Skin epidermis (tissue), 12 donors: ENCODE data around the gene A4GALT.
"Not testable (repeated sequence)": the region's sequence is repeated elsewhere in the genome, so short reads cannot be mapped to it uniquely, and the experiment has no call there.

Source experiments
- H3K27ac ChIP-seq, 21 experiments: fragments of 200-600 bp; sonication (generic) in 11 of 21; one replicate each; pipeline ENCODE4 v1.5.0; 2020; ENCODE audit warnings: mild to moderate bottlenecking in 3 of 21, inconsistent platforms in 2 of 21, moderate library complexity in 2 of 21
- H3K4me3 ChIP-seq, 7 experiments: fragments of 200-600 bp; sonication (generic) in 2 of 7; one replicate each; pipeline ENCODE4 v1.5.0; 2020; ENCODE audit warnings: inconsistent platforms in 2 of 7, mild to moderate bottlenecking in 2 of 7, moderate library complexity in 1 of 7

Gene A4GALT

DNA sequence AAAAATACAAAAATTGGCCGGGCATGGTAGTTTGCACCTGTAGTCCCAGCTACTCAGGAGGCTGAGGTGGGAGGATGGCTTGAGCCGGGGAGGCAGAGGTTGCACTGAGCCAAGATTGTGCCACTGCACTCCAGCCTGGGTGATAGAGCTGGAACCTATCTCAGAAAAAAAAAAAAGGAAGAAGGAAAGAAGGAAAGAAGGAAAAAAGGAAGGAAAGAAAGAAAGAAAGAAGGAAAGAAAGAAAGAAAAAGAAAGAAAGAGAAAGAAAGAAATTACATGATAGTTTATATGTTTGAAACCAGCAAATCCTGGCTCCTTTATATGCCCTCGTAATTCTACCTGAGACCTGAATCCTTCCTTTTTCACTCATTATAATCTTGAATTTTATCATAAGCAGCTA, 54.3 kb downstream of the A4GALT start:
- H3K27ac ChIP-seq, H3K4me3 ChIP-seq: not testable (repeated sequence)

DNA sequence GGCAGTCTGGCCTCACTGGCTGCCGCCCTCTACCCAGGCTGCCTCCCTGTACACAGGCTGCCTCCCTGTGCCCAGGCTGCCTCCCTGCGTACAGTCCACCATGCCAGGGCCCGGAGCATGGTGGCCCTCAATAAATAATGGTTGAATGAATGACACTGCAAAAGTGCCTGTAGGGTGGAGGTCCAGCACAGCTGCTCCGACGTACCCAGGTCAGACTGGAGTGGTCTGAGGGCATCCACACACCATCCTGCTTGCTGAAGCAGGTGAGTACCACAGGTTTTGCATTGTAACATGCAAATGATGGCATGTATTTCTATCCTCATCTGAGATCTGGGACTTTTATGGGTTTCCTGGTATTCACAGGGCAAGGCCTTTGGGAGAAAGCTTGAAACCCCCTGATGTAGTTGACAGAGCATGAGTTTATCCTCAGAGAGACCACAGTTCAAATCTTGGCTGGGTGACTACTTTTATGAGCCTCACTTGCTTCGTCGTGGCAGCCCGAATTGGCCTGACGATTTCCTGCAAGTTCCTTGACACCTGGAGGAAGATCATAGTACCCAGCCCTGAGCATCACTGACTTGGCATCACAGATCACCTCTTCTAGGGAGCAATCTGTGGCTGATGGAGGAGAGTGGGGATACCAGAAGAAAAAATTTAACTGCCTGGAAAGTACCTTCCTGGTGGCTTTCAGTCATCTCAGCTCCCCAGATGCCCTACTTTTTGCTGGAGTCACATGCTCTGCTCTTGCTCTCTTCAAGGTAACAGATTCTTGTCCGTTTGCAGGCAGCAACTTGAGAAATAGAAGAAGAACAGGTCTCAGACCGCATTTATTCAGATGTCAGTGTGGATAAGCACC, 55.5 kb downstream of the A4GALT start:
- Histone ChIP-seq H3K4me3 (no peak overlapping the region), H3K27ac (peak overlapping the region in 4 of 21 experiments; percentile 8 to 59 (median 31))

DNA sequence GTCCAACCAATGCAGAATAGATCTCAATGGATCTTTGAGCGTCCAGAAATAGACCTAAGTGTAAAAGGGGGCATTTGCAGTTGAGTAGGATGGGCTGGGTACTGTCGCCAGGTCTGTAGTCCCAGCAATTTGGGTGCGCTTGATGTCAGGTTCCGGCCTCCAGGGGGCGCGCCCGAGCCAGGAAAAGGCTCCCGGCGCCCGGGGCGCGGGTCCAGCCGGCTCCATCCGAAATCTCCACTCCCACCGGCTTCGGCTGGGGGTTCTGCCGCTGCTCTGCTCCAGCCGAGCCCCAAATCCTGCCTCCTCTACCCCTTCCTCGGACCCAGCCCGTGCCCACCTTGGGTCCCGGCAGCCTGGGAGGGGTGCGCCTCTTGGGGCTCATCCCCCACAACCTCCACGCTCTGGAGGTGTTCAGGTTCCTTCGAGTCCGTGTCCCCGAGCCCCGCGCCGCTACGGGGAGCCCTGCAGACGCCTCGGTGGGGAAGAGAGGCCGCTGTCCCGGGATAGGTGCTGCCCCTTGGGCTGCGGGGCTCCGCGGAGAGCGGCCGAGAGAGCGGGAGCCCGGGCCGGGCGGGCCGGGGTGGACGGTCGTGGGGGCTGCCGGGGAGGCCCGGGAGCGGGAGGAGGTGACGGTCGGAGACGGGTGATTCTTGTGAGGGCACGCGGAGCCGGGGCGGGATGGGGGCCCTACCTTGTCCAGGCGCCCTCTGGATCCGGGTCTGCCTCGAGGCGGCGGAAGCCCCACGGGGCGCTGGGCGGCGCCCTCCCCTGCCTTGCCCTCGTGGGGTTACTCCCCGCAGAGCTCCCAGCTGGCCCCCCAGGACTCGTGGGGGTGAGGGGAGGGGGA, 58.5 kb downstream of the A4GALT start:
- H3K27ac ChIP-seq = peak overlapping the region in 14 of 21 experiments; percentile 1 to 79 (median 60)
- H3K4me3 ChIP-seq = peak overlapping the region; percentile 26 to 43 (median 37)

DNA sequence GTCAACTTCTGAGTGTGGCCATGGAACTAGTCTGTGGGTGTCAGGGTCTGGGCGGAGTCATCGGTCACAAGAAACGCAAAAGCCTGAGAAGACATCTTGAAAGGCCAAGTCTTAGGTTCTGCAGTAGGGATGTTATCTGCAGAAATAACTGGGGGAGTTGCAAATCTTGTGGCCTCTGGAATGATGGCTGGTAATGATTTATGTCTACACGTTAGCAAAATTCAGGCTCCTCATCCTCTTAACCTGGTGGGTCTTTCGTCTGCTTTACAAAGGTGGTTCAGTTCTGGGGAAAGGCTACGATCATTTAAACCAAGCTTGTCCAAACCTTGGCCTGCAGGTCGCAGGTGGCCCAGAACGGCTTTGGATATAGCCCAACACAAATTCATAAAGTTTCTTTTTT, 64.1 kb downstream of the A4GALT start:
- H3K4me3 ChIP-seq = no peak overlapping the region
- H3K27ac ChIP-seq = no peak overlapping the region

GRCh38 chr22:42655693-42656092, 65.0 kb downstream of the A4GALT start:
- peak overlapping the region in 2 of 21 experiments; percentile 10 to 36 for H3K27ac ChIP-seq
- H3K4me3 ChIP-seq = no peak overlapping the region

- Histone ChIP-seq H3K27ac (no peak overlapping the region), H3K4me3 (no peak overlapping the region)
Measured at GRCh38 chr22:42654436-42655073, 66.1 kb downstream of the A4GALT start.

DNA sequence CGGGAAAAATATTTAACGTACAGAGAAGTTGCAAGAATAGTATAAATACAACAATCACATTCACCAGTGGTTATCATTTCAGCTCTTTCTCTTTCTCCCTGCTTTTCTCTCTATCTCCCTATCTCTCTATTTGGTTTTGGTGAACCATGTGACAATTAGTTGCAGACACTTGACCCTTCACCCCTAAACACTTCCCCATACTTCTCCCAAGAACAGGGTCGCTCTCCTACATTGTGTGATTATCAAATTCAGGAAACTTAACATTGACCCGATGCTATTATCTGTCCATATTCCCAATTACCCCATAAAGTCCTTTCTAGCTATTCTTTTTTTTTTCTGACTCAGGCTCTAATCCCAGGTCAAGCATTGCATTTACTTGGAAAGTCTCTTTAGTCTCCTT, 66.7 kb downstream of the A4GALT start:
- Histone ChIP-seq H3K4me3 (no peak overlapping the region), H3K27ac (no peak overlapping the region)

- no peak overlapping the region for H3K27ac ChIP-seq
- no peak overlapping the region for H3K4me3 ChIP-seq
Measured at GRCh38 chr22:42651134-42651533, 69.5 kb downstream of the A4GALT start.

DNA sequence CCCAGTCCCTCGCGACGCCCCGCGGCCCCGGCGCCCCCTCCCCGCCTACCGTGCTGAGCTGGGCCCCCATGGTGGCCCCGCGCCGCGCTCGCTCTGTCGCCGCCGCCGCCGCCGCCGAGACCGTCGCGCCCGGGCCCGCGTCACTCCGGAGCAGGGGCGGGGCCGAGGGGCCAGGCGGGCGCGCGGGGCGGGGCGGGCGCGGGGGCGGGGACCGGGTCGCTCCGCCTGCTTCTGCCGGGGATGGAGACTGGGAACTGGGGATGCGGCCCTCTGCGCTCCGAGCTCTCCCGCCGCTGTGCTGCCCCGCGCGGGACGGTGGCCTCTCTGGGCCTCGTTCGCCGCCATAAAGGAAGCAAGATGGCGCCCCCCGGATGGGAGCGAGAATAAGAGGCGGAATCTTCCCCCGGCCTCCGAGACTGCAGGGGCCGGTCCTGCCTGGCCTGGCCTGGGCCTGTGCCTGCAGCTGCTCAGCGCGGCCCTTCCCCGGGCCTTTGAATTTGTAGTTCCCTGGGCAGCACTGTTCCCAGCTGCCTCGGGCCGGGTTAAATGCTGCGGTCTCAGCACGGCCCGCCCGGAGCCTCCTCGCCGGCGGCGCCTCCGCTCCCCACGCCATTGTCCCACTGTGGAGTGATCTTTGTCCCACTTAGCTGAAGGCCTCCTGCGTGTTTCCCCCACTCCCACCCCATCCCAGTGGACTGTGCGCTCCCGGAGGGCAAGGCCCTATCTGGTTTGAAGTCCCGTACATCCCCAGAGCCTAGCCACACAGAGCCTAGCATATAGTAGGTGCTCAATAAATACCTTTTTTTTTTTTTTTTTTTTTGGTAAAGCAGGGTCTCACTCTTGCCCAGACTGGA, 71.2 kb downstream of the A4GALT start, which contains the start of gene CYB5R3:
Gene CYB5R3, minus strand, starts transcription at position 147 of the 854 bp plus-strand sequence. Its CDS starts 77 bp downstream, at position 70.
- H3K27ac ChIP-seq = peak within 1 kb of the TSS; percentile 85 to 98 (median 93)

DNA sequence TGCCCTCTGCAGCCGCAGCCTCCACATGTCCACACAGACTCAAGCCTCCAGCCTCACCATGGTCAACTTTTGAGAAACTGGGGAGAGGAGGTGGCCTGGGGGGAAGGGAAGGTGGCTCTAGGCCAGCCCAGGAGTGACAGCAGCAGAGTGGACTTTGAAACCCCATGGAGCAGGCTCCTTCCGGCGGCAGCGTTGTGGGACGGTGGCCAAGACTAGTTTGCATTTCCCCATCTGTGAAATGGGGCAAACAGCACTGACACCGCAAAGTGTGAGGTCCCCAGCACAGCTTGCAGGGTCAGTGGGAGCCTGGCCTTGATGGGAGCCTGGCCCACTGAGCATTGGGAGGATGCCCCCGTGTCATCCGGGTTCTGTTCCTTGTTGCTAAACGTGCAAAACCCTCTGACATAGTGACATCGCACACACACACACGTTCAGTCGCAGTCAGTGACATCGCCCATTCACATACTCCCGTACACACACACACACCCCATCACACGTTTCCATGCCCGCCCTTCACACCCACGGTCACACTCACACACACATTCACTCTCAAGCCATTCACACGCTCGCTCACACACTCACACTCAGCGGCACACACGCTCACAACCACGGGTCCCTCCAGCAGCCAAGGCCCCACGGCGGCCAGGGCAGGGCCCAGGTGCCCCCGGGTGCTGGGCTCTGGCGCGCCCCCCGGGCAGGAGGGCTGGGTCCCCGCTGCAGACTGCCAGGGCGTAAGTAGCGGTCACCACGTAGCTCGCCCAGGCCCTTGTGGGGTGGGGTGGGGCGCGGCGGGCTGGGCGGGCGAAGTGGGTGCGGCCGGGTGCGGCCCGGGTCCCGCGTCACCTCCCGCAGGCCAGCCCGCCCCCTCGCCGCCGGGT, 72.1 kb downstream of the A4GALT start:
- H3K4me3 ChIP-seq = peak overlapping the region; percentile 84 to 99 (median 91)
- H3K27ac ChIP-seq = peak overlapping the region; percentile 83 to 98 (median 93)

More for the DNA sequence above, 71.2 kb downstream of the A4GALT start, which contains the start of gene CYB5R3:
- H3K4me3 ChIP-seq = peak within 1 kb of the TSS; percentile 84 to 99 (median 91)

GRCh38 chr22:42648017-42648367, 72.7 kb downstream of the A4GALT start:
- peak overlapping the region; percentile 84 to 99 (median 91) for H3K4me3 ChIP-seq
- H3K27ac ChIP-seq = peak overlapping the region in 18 of 21 experiments; percentile 83 to 98 (median 94)

DNA sequence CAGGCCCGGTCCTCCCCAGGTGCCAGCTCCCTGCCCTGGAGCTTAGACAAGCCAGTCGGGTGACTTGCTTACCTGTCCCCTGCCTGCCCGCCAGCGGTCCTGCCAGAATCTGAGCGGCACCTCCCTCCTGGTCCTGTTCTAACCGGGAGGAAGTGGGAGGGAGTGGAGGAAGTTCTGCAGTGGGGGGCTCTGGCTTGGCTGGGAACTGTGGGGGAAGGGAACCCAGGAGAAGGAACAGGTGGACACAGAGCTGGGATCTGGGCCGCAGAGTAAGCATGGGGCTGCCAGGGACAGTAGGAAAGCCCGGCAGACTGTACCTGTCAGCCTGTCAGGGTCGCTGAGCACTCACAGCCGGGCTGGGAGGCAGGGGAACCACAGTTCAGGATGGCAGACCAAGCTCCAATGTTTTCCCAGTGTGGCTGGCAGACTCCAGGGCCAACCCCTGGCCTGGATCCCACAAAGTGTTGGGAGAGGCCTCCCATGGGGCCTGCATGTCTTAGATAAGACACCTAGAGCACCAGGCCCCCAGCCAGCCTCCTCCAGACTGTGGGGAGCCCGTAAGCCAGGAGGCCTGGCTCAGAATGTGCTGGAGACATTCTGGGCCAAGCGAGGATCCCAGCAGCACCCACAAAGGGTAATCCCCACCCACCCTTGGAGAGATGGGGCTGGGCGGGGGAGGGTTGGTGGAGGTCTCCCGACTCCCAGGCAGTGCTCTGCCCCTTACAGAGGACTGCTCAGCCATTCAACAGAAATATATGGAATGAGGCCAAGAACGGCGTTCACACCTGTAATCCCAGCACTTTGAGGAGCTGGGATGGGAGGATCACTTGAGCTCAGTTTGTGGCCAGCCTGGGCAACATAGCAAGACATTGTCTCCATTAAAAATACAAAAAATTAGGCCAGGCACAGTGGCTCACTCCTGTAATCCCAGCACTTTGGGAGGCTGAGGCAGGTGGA, 73.8 kb downstream of the A4GALT start:
- H3K4me3 ChIP-seq = peak overlapping the region in 3 of 7 experiments; percentile 0 to 24 (median 5)
- H3K27ac ChIP-seq = peak overlapping the region in 20 of 21 experiments; percentile 3 to 97 (median 78)

- H3K27ac ChIP-seq = peak overlapping the region; percentile 3 to 97 (median 78)
- H3K4me3 ChIP-seq = peak overlapping the region in 3 of 7 experiments; percentile 0 to 24 (median 5)
Measured at GRCh38 chr22:42645938-42646568, 74.6 kb downstream of the A4GALT start.

GRCh38 chr22:42645341-42645937, 75.2 kb downstream of the A4GALT start:
- H3K4me3 ChIP-seq = peak overlapping the region in 2 of 7 experiments; percentile 5 to 24
- H3K27ac ChIP-seq = peak overlapping the region in 19 of 21 experiments; percentile 23 to 97 (median 78)

DNA sequence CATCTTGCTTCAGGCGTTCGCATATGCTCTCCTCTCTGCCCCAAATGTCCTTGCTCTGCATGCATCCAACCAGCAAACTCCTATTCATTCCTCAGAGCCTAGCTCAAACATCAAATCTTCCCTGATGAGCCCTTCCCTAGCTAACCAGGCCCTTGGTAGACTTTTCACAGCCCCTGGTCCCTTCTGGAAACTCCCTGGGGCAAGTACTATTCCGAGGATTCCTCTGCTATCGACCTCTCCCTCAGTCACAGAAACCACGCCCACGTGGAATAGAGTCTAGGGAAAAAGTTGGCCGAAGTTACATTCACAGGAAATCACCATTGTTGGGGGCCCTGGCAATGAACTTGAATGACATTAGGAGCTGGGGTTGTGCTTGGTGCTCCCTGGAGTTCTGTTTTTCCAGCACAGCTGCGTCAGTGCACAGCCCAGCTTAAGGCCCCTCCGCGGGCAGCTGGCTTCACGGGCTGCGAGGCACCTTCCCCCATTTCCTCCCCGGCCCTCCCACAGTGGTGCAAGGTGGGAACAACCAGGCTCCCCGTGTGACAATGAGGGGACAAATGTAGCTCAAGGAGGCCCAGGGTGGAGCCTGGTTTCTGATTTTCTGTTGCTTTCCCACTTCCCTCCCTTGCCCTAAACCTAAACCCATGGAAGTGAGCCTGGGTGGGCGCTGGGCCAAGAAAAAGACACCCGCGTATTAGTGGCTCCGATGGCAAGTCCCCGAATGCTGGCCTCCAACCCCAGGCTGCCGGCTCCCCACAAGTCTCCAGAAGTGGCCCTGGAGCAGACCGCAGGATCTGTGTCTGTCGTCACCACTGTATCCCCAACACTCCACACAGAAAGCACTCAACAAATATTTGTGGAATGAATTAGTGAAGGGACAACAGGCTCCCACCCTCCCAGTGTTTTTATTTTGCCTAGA, 76.0 kb downstream of the A4GALT start:
- H3K4me3 ChIP-seq = peak overlapping the region in 1 of 7 experiments; percentile 24

More for the DNA sequence above, 76.0 kb downstream of the A4GALT start:
- H3K27ac ChIP-seq = peak overlapping the region in 20 of 21 experiments; percentile 23 to 97 (median 78)
